CD4-positive, alpha-beta T cell treated with Interleukin-21 for 1 hour (primary cell): ENCODE data around the gene IRX5.

Source experiments
- DNase-seq: peaks from one replicate; pipeline ENCODE4 v3.0.0-alpha.2; 2020

The IRX5 gene

DNA sequence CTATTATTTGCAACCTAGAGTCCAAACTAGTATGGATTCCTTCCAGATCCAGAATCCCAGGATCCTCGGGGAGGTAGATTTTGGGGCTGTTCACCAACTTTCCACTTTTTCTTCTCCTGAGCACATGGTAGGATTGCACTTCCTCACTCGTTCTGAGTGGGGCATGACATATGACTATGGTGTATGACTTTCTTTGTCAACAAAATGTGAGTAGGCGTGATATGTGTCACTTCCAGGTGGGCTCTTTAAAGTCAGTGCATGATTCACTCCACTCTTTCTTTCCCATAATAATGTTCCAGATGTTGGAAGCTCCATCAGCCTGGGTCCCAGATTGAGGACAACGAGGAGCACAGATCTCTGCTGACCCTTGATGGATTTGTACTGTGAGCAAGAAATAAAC lies 21.5 kb downstream of the IRX5 start:
- DNase-seq, result no peak

DNA sequence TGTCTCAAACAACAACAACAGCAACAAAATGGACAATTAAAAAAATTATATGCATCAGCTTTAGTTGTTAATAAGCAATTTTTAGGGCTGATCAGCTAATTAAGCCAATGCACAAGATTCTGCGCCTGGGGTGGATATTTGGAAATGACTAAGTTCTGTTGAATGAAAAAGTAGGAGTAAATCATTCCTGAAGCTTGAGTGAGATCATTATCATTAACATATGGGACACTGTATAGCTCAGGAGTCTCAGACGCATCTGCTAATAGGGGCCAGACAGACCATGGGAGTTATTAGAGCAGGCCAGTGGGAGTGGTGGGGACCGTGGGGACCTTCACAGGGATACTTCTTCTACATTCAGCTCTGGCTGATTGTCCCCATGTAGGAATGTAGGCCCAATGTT lies 22.8 kb downstream of the IRX5 start:
- DNase-seq, result no peak

DNA sequence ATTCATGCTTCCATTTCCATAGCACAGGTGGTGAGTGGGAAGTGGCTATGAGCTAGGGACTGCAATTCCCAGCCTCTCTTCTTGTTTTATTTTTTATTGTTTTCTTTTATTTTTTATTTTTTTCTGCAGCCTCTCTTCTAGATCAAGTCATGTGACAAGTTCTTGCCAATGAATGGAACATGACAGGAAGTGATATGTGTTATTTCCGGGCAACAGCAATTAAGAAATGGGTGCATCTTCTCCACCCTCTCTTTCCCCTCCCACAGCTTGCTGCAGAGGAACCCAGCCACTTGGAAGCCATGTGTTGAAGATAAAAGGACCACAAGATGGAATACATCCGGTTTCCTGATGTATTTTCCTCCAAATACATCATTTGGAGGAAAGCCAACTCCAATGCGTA lies 23.6 kb downstream of the IRX5 start:
- DNase-seq, result no peak

DNA sequence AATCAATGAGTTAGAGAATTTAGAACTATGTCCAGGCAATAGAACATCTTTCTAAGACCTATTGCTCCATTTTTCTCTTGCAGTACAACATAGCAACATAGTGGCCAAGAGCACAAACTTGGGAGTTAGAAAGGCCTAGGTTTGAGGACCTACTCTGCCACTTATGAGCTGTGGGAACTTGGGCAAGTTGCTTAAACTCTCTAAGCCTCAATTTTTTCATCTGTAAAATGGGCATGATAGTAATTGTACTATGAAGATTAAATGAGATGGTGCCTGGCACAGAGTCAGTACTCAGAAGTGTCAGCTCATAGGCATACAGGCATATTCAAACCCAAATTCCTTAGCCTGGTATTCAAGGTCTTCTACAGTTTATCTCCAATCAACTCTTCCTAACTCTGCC lies 25.1 kb downstream of the IRX5 start:
- no peak for DNase-seq

DNA sequence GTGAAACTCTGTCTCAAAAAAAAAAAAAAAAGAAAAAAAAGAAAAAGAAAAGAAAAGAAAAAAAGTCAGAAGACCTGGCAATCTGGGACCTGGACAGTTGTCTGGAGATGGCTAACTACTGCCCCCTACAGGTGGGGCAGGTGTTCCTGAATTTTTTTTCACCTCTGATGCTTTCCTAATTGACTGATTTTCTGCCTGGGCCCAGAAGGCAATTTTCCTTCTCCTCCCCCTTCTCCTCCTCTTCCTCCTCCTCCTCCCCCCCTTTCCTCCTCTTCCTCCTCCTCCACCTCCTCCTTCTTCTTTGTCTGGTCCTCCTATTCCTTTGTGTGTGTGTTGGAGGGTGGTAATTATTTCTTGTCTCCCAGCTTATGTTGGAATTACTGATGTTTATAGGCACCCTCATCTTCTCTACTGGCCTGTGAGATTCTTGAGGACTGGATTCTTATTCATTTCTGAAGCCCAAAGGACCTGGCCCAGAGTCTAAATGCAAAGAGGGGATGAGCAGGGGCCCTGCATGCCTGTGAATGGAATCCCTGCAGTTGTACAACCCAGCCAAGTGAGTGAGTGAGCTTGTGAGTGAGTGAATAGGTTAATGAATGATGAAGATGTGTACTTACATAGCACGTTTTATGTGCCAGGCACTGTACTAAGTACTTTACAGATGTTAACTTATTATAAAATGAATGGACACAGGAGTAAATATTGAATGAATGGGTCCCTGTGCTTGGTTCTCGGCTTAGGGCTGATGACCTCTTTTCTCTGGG lies 26.9 kb downstream of the IRX5 start:
- no peak for DNase-seq

DNA sequence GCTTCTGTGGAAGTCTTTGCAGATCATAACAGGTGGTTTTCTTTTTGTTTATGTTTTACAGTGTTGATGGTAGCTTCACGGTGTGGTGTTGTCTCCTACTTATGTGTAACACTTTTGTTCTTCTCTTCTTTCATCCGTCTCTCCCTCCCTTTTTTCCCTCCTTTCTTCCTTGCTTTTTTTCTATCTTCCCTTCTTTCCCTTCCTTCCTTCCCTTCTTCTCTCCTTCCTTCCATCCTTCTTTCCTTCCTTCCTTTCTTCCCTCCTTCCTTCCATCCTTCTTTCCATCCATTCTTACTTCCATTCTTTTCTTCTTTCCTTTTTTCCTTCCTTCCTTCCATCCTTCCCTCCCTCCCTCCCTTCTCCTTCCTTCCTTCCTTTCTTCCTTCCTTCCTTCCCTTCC lies 31.4 kb downstream of the IRX5 start:
- no peak for DNase-seq

DNA sequence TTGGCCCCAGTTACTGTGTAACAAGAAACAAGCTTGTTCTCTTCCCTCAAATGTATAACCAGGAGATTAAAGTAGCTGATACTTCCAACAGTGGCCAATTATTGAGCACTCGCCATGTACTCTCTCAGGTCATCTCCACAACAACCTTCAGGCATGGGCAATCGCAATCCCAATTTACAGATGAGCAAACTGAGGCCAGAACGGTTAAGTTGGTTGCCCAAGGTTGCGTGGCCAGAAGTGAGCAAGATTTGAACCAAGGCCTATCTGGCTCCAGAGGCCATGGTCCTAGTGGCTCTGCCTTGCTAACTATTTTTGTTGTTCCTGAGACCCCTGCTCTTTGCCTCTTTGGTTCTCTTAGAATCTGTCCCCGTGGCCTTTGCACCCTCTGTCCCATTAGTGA lies 33.6 kb downstream of the IRX5 start:
- DNase-seq, result no peak

DNA sequence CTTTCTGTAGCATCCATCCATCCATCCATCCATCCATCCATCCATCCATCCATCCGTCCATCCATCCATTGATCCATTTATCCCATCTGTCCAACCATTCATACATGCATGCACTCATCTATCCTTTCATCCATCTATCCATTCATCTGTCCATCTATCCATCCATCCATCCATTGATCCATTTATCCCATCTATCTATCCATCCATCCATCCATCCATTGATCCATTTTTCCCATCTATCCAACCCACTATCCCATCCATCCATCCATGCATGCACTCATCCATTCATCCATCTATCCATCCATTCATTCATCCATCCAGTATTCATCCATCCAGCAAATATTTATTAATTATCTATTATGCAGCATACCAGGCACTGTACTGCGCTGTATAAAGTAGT lies 34.8 kb downstream of the IRX5 start:
- no peak for DNase-seq

DNA sequence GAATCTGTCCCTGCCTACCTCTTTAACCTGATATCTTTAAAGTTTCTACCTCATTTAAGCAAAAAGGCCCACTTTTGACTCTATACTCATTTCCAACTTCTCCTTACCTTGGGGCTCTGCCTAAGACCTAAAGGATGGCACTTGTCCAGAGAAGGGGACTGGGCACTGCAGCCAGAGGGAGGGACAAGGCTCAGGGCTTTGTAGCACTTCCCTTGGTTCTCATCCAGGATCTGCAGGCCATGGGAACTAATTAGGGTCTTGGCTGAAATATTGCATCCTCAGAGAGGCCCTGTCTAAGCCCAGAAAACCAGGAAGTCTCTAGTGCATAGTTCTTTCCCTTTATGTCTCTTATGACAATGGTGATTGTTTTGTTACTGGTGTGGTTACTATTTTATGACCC lies 37.3 kb downstream of the IRX5 start:
- DNase-seq, result no peak

DNA sequence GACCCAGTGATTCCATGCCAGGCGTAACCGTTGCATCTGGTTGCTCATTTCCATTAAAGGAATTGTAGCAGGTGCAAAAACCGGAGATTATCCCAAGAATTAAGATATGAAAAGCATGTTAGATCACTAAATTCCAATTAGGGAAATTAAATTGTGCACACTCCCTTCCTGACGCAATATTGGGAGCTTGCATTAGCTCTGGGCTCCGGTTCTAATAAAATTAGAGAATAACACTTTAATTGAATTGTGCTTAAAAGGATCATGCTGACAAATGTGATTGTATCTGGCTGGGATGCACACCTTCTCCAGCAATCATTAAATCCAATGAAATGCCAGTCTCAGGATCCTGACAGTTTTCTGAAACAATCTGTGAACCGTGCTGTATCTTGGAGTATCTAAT lies 38.1 kb downstream of the IRX5 start:
- no peak for DNase-seq

DNA sequence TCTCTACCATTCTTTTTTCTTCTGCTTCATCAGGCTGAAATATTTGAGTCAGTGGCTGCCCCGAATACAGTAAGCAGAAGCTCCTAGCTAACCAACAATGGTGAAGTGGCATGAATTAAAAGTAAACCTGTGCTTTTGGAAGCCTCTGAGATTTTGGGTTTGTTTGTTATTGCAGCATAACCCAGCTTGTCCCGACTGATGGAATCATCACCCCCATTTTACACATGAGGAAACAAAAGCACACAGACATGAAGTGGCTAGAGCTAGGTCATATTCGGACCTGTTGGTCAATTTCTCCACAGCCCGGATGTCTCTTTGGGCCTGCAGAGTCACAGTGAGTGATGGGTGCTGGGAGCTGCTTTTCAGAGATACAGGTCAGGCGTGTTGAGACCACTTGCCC lies 39.4 kb downstream of the IRX5 start:
- DNase-seq, result no peak

DNA sequence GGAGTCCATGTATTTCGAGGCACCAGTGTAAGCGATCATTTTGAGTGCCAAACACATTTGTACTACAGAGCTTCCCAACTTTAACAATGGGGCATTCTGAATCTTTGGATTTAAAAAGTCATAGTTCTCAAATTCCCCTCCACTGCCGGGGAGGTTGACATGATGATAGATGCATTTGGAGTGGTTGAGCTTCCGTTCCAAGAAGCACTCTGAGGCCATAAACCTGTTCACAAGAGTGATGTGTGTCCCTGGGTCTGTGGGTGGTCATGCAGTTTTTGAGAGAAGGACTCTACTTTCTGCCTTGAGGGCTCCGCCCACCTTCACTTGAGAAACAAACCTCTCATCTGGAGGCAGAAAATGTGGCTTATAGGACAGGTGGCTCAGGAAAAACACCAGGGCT lies 43.7 kb downstream of the IRX5 start:
- no peak for DNase-seq

DNA sequence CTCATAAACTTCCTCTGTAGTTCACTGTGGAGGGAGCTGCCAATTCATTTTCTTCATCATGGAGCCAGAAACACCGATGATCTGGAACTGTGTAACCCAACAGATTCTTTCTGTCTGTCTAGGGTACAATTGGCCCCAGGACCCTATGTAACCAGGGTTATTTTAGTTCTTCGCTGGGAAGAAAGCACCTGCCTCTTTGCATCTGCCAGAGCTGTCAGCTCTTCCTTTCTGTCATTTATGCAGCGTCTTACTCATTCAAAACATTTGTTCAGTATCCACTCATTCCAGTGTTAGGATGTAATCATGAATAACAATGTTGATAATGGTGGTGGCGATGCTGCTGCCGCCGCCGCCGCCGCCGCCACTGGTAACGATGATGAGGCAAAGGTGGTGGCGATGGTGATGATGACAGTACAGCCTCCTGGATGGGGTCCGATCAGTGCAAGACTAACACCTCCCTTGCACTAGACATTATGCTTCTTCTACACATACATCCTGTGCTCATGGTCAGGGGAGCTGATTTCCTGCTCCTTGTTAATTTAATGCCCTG lies 46.1 kb downstream of the IRX5 start:
- no peak for DNase-seq

DNA sequence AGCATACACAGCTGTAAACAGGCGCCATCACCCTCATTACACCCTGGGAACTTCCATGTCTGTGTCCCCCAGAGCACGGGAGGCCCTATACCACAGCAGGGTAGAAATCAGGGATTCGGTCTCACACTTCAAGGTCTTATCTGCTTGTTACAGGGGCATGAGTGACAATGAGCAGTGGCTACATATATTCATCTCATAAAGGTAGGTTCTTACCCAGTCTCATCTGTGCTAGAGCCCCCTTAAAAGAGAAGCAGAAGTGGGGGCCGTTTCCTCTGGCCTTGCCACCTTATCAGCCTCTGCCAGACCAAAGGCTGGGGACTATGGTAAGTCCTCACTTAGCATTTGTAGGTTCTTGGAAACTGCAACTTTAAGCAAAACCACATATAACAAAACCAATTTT lies 46.5 kb downstream of the IRX5 start:
- DNase-seq, result no peak

DNA sequence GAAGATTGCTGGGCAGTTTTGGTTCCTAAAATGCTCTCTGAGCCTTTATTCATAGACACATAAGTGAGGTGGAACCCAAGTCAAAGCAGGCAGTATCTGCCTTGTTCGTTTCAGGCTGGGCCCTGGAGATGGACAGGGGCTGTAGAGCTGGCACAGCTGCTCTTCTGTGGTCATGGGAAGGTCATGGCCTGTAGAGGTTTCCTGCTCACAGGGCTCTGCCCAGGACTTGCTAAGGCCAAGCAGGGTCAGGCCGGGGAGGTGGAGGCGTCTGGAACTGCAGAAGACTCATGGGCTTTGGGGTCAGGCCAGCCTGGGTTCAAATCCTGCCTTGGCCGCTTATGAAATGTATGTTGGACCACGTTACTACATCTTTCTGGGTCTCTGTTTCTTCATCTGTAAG lies 50.2 kb downstream of the IRX5 start:
- DNase-seq, result no peak
